Hindlimb muscle (tissue), 1 donor: ENCODE measurements around the gene ALKBH5. TPM values are rescaled to one million over a fixed set of nuclear protein-coding genes. Genes with fewer than 3 reads are reported as not detected.
A peak's percentile ranks its signal among the peaks of the same experiment; 100 is the strongest.

Source experiments
- DNase-seq: peaks from one replicate; pipeline ENCODE4 v3.0.0-alpha.2; 2013
- polyA plus RNA-seq: library from polyadenylated mRNA; unstranded; fragments of 120-200 nt; gene quantifications from one replicate; pipeline ENCODE4 v1.2.1, GENCODE V29; 2013; ENCODE audit not compliant: insufficient read length

Gene ALKBH5
- 71.1 TPM for polyA plus RNA-seq

GRCh38 chr17:18183334-18184142 lies at the start of gene ALKBH5:
ALKBH5 (plus strand) TSS chr17:18183828; CDS start chr17:18184244, 416 bp downstream.
- peak; percentile 99 for DNase-seq

DNA sequence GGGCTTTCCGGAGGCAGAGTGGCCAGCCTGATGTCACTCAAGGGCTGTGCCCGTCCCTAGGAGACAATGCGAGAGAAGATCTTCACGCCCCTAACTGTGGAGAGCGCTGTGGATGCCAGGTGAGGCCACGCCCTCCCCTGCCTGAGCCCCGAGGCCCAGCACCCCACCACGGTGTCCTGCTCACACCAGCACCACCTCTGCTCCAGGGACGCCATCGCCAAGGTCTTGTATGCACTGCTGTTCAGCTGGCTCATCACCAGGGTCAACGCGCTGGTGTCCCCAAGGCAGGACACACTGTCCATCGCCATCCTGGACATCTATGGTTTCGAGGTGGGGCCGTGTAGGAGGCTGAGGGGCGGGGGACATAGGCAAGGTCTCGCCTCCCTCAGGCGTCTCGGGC lies 47.3 kb upstream of the ALKBH5 start:
- DNase-seq: no peak

GRCh38 chr17:18138065-18138749 lies 45.4 kb upstream of the ALKBH5 start:
- DNase-seq: no peak

DNA sequence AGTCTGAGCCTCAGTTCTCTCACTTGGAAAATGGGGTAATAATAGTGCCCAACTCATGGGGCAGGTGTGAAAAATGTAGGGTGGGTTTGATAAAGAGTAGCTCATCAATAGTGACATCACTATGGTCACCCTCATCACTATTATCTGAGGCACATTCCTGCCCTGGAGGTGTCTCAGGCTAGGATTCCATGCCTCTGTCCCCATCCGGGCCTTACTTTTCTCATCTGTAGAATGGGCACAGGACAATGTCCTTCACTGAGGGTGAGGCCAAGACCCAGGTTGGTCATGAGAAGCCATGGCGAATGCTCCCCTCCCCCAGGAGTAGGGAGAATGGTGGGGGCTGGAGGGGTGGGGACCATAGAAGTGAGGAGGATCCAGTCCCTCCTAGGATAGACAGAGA lies 44.5 kb upstream of the ALKBH5 start:
- DNase-seq: no peak

DNA sequence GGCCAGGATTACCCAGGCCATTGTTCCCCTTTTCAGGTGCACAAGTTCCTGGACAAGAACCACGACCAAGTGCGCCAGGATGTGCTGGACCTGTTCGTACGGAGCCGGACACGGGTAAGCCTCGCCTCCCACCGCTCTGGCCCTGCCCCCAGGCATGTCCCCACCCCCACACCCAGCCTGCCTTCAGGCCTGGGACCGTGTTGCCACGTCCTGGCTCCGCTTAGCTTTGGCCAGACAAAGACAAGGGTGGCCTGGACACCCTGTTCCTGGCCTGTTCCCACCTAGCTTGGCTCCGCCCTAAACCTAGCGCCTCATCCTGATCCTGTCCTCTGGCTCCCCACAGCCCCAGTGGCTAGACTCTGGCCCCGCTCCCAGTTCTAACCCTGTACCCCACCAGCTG lies 44.1 kb upstream of the ALKBH5 start:
- no peak for DNase-seq

DNA sequence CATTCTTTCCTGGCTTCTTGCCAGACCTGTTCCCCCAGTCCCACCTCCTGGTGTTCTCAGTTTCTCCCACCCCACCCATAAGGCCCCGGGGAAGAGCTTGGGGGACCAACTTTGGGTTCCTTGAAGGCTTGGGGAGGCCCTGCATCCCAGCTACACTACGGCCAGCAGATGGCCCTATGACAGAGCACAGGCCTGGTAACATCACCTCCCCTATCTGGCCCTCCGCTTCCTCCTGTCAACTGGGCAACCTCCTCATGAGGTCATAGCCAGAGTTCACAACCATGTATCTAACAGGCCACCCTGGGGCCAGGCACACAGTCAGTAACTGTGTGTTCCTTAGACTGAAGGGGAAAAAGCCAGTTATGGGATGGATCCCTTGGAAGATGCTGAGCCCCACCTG lies 43.7 kb upstream of the ALKBH5 start:
- no peak for DNase-seq

DNA sequence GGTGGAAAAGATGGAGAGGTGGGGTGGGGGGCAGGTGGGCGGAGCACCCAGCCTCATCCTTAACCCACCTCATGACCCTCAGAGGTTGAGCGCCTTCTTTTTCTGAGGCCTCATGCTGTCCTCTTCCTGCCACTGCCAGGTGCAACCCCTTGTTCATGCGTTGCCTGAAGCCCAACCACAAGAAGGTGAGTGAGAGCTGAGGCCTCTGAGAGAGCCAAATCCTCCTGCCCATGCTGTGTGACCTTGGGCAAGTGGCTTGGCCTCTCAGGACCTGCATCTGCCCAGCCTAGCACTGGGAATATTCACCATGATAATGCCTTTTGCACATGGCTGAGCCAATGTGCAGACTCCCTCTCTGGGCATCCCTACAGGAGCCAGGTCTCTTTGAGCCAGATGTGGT lies 43.0 kb upstream of the ALKBH5 start:
- no peak for DNase-seq

GRCh38 chr17:18141210-18141803 lies 42.3 kb upstream of the ALKBH5 start:
- peak; percentile 68 for DNase-seq

DNA sequence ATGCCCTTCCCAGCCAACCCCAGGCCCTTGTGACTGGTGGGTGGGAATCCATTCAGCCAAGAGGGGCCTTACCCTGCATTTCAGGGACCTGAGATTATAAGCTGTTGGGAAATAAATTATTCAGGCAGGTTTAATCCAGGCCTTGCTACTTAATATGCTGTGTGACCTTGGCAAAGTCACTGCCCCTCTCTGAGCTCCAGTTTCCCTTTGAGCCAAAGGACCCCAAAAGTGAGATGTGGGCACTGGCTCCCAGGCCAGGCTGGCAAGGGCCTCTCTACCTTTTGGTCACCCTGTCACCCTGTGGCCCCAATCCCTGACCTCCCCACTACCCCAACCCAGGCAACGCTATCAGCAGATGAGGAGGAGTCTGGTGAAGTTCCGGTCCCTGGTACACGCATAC lies 41.2 kb upstream of the ALKBH5 start:
- DNase-seq: no peak

GRCh38 chr17:18143044-18143936 lies 40.3 kb upstream of the ALKBH5 start:
- no peak for DNase-seq

- DNase-seq: no peak
These were observed 39.4 kb upstream of the ALKBH5 start for GRCh38 chr17:18144261-18144660.

DNA sequence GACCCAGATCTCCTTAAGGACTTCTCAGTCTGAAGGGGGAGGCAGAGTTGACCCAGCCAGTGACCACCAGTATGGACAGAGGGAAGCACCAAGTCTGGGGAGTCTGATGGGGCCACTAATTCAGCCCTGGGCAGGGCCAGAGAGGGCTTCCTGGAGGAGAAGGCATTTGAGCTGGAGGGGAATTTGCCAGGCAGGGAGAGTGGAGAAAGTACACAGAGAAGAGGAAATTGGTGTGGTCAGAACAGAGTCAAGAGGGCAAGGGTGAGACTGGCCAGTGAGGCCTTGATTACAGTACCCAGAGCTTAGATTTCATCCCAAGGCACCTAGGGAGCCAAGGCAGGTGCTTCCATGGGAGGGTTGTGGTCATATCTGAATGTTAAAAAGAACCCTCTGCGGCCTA lies 38.8 kb upstream of the ALKBH5 start:
- DNase-seq: no peak

GRCh38 chr17:18145811-18146210 lies 37.8 kb upstream of the ALKBH5 start:
- DNase-seq: no peak

DNA sequence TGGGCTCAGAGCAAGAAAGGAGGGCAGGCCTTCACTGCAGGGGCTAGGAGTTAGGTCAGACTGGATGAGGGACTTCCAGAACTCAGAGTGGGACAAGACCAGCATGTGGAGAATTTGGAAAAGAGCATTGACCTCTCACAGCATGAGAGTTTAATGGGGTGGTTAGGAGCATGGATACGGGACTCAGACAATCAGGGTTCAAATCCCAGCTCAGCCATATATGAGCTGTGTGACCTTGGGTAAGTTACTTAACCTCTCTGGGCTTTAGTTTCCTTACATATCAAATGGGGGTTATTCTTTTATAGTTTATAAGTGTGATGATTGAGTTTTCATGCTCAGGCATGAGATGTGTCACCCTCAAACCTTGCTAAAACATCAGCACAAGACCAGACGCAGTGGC lies 37.4 kb upstream of the ALKBH5 start:
- DNase-seq: no peak

DNA sequence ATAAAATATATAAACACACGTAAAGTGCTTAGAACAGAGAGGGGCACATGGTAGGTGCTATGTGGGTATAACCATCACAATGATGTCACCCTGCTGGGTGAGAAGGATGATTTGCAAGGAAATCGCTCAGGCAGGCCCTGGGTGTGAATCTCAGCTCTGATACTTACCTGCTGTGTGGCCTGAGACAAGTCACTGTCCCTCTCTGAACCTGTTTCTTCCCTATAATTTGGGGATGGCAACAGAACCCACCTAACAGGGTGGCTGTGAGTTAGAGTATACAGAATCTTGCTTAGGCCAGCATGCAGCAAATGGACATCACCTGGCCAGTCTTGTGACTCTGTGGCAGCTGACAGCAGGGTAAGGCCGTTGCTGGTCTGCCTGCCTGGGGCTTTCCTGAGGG lies 36.6 kb upstream of the ALKBH5 start:
- no peak for DNase-seq

- no peak for DNase-seq
These were observed 35.0 kb upstream of the ALKBH5 start for GRCh38 chr17:18148586-18148985.

GRCh38 chr17:18151290-18151689 lies 32.3 kb upstream of the ALKBH5 start:
- no peak for DNase-seq

GRCh38 chr17:18155179-18155578 lies 28.4 kb upstream of the ALKBH5 start:
- no peak for DNase-seq

- DNase-seq: no peak
These were observed 27.3 kb upstream of the ALKBH5 start for GRCh38 chr17:18156171-18156975.

GRCh38 chr17:18156976-18157280 lies 26.7 kb upstream of the ALKBH5 start:
- DNase-seq: no peak

- no peak for DNase-seq
These were observed 26.2 kb upstream of the ALKBH5 start for GRCh38 chr17:18157354-18157985.
